GM23338 (cell line): ENCODE measurements around the gene PCSK2. TPM values are rescaled to one million over a fixed set of nuclear protein-coding genes. Genes with fewer than 3 reads are reported as not detected.

ENCODE experiments used
- ATAC-seq: fragments of 200-7000 bp; cut with Tn5 transposase; 3 replicates; pipeline ENCODE4 v1.9.1; 2020
- DNase-seq: peaks from one replicate; pipeline ENCODE4 v3.0.0-alpha.2; 2015; ENCODE audit warnings: low spot score
- H2AFZ ChIP-seq: fragments of 200-600 bp; sonication (generic); 2 replicates; pipeline ENCODE4 v1.8.0; 2016; ENCODE audit warnings: antibody characterized with exemption, mild to moderate bottlenecking, moderate library complexity
- H3F3A ChIP-seq: fragments of 200-600 bp; sonication (generic); replicated peaks from 2 replicates; pipeline ENCODE4 v1.8.0; 2017; ENCODE audit warnings: antibody characterized with exemption, mixed run types, low read depth
- H3K27ac ChIP-seq: fragments of 200-600 bp; sonication (generic); 2 replicates; pipeline ENCODE4 v1.6.1; 2016; ENCODE audit warnings: low read depth
- H3K27me3 ChIP-seq: fragments of 200-600 bp; sonication (generic); 2 replicates; pipeline ENCODE4 v1.8.0; 2016; ENCODE audit warnings: mild to moderate bottlenecking, mixed run types, moderate library complexity; ENCODE audit not compliant: insufficient read depth
- H3K36me3 ChIP-seq: fragments of 200-600 bp; sonication (generic); 2 replicates; pipeline ENCODE4 v1.8.0; 2016; ENCODE audit warnings: mild to moderate bottlenecking; ENCODE audit not compliant: insufficient read depth
- H3K4me1 ChIP-seq: fragments of 200-600 bp; sonication (generic); 2 replicates; pipeline ENCODE4 v1.8.0; 2016; ENCODE audit warnings: mild to moderate bottlenecking, moderate library complexity; ENCODE audit not compliant: insufficient read depth
- H3K4me2 ChIP-seq: fragments of 200-600 bp; sonication (generic); 2 replicates; pipeline ENCODE4 v1.7.1; 2017; ENCODE audit warnings: mixed run types
- H3K4me3 ChIP-seq: fragments of 200-600 bp; sonication (generic); 2 replicates; pipeline ENCODE4 v1.6.1; 2016; ENCODE audit warnings: mixed run types
- H3K79me2 ChIP-seq: fragments of 200-600 bp; sonication (generic); replicated peaks from 2 replicates; pipeline ENCODE4 v1.8.0; 2017; ENCODE audit warnings: mild to moderate bottlenecking; ENCODE audit not compliant: insufficient read depth
- H3K9me2 ChIP-seq: fragments of 200-600 bp; sonication (generic); 2 replicates; pipeline ENCODE4 v1.8.0; 2017; ENCODE audit not compliant: insufficient read depth
- H4K20me1 ChIP-seq: fragments of 200-600 bp; sonication (generic); replicated peaks from 2 replicates; pipeline ENCODE4 v1.8.0; 2017; ENCODE audit warnings: mild to moderate bottlenecking; ENCODE audit not compliant: insufficient read depth
- H3K27ac Mint-ChIP-seq: 2 replicates; pipeline ENCODE4 v1.8.0; 2020; ENCODE audit warnings: inconsistent platforms, mild to moderate bottlenecking, moderate library complexity, mixed read lengths
- H3K27me3 Mint-ChIP-seq: 3 replicates; pipeline ENCODE4 v1.8.0; 2022; ENCODE audit warnings: low read depth, mild to moderate bottlenecking, moderate library complexity, mixed read lengths, inconsistent platforms; ENCODE audit not compliant: insufficient read depth, poor library complexity
- H3K36me3 Mint-ChIP-seq: 3 replicates; pipeline ENCODE4 v1.8.0; 2021; ENCODE audit warnings: low read depth, mild to moderate bottlenecking, inconsistent platforms, moderate library complexity, mixed read lengths
- H3K4me1 Mint-ChIP-seq: 3 replicates; pipeline ENCODE4 v1.8.0; 2020; ENCODE audit warnings: mild to moderate bottlenecking, inconsistent platforms, mixed read lengths
- H3K4me3 Mint-ChIP-seq: 3 replicates; pipeline ENCODE4 v1.8.0; 2021; ENCODE audit warnings: moderate library complexity, mild to moderate bottlenecking, inconsistent platforms, mixed read lengths
- H3K9me3 Mint-ChIP-seq: 3 replicates; pipeline ENCODE4 v1.8.0; 2020; ENCODE audit warnings: moderate library complexity, mild to moderate bottlenecking, inconsistent platforms, mixed read lengths
- CTCF ChIP-seq, 2 experiments: fragments of 200-600 bp in 1 of 2; sonication (generic) in 1 of 2; conservative IDR thresholded peaks; 2 replicates each; pipeline versions ENCODE4 v1.5.1 to v1.6.1; 2016 to 2017; ENCODE audit warnings: antibody characterized with exemption in 2 of 2, low read depth in 2 of 2, mild to moderate bottlenecking in 2 of 2, moderate library complexity in 1 of 2
- ETS1 ChIP-seq: IDR thresholded peaks from 2 replicates; pipeline ENCODE4 v1.6.1; 2016; ENCODE audit warnings: antibody characterized with exemption
- EZH2phosphoT487 ChIP-seq: fragments of 200-600 bp; sonication (generic); IDR thresholded peaks from one replicate; pipeline ENCODE4 v1.8.1; 2018; ENCODE audit warnings: antibody characterized with exemption; ENCODE audit not compliant: unreplicated experiment
- JUNB ChIP-seq: IDR thresholded peaks from one replicate; pipeline ENCODE4 v1.6.1; 2016; ENCODE audit warnings: antibody characterized with exemption; ENCODE audit not compliant: unreplicated experiment
- NANOG ChIP-seq: IDR thresholded peaks from 2 replicates; pipeline ENCODE4 v1.6.1; 2016; ENCODE audit warnings: antibody characterized with exemption, borderline replicate concordance
- POLR2AphosphoS5 ChIP-seq: IDR thresholded peaks from 2 replicates; pipeline ENCODE4 v1.6.1; 2016; ENCODE audit warnings: antibody characterized with exemption, low read depth
- STAT1 ChIP-seq: IDR thresholded peaks from one replicate; pipeline ENCODE4 v1.6.1; 2016; ENCODE audit warnings: antibody characterized with exemption; ENCODE audit not compliant: unreplicated experiment
- ZNF114 ChIP-seq: fragments of 250-450 bp; sonication (Bioruptor Pico); IDR thresholded peaks from 2 replicates; pipeline ENCODE4 v1.5.0; 2020; ENCODE audit warnings: mild to moderate bottlenecking, moderate library complexity
- ZNF331 ChIP-seq: fragments of 250-450 bp; sonication (Bioruptor Pico); IDR thresholded peaks from 2 replicates; pipeline ENCODE4 v1.5.0; 2020; ENCODE audit warnings: low read depth, mild to moderate bottlenecking, moderate library complexity
- ZNF462 ChIP-seq: fragments of 250-450 bp; sonication (Bioruptor Pico); IDR thresholded peaks from 2 replicates; pipeline ENCODE4 v1.5.0; 2020; ENCODE audit warnings: mild to moderate bottlenecking, moderate library complexity
- polyA plus RNA-seq: library from polyadenylated mRNA; unstranded; fragments of >200 nt; fragmentation: Nextera tagmentation; extraction: Ambion mirVana; gene quantifications from 2 replicates; pipeline ENCODE4 v1.2.1, GENCODE V29; 2016
- total RNA-seq: library from RNA; depleted of rRNA; stranded (reverse); fragments of >200 nt; shearing (Covaris generic); gene quantifications from 2 replicates; pipeline ENCODE4 v1.2.3, GENCODE V29; 2014

PCSK2 gene
- total and polyA plus RNA-seq, 2 experiments from 2014 or later, result 0.37 to 1.1 TPM

GRCh38 chr20:17479063-17479657 lies 252.3 kb downstream of the PCSK2 start (continued):
- no peak for TF ChIP-seq ETS1
- no peak for TF ChIP-seq EZH2phosphoT487
- no peak for TF ChIP-seq JUNB
- TF ChIP-seq ZNF331, result no peak
- TF ChIP-seq NANOG, result no peak
- TF ChIP-seq CTCF (conservative IDR thresholded peaks at IDR 0.05; ENCODE audit: low read depth in 2 of 2), result no peak
- TF ChIP-seq POLR2AphosphoS5, result no peak
- TF ChIP-seq ZNF114, result no peak

GRCh38 chr20:17480696-17481095 lies 253.9 kb downstream of the PCSK2 start:
- Histone ChIP-seq H3K36me3 (no peaks in the 10 kb centered on the region), H3K4me2 (no peak overlapping the region), H4K20me1 (no peaks in the 10 kb centered on the region), H3K79me2 (no peaks in the 10 kb centered on the region), H3F3A (no peaks in the 10 kb centered on the region), H2AFZ (no peak overlapping the region), H3K9me2 (no peaks in the 10 kb centered on the region), H3K4me3 (no peak overlapping the region), H3K27me3 (no peaks in the 10 kb centered on the region), H3K4me1 (no peaks in the 10 kb centered on the region), H3K27ac (no peak overlapping the region)
- no peaks in the 10 kb centered on the region for H3K9me3 Mint-ChIP-seq
- H3K4me3 Mint-ChIP-seq, result no peak overlapping the region
- no peaks in the 10 kb centered on the region for H3K36me3 Mint-ChIP-seq
- no peak for ATAC-seq
- no peak for DNase-seq
- TF ChIP-seq STAT1 (no peak), ZNF331 (no peak), NANOG (no peak), ETS1 (no peak), JUNB (no peak), ZNF462 (CRISPR knock-in tag) (no peak), ZNF114 (no peak), CTCF (conservative IDR thresholded peaks at IDR 0.05; ENCODE audit: low read depth in 2 of 2) (no peak)
- H3K27me3 Mint-ChIP-seq, result no peaks in the 10 kb centered on the region
- no peaks in the 10 kb centered on the region for H3K4me1 Mint-ChIP-seq
- no peak overlapping the region for H3K27ac Mint-ChIP-seq
